GM12878 (cell line): ENCODE data around the gene FAM193A. TPM values are rescaled to one million over a fixed set of nuclear protein-coding genes. Genes with fewer than 3 reads are reported as not detected.

ENCODE experiments used
- CEBPB ChIP-seq, 2 experiments: fragments of 150-350 bp in 1 of 2; IDR thresholded peaks; 2 replicates each; pipeline ENCODE4 v1.6.1; 2012 to 2014; ENCODE audit warnings: low read depth in 2 of 2, low read length in 2 of 2, borderline replicate concordance in 1 of 2, inconsistent platforms in 1 of 2
- DPF2 ChIP-seq: fragments of 450-650 bp; IDR thresholded peaks from 2 replicates; pipeline ENCODE4 v1.6.1; 2017; ENCODE audit warnings: mild to moderate bottlenecking
- EED ChIP-seq: sonication (generic); IDR thresholded peaks from 2 replicates; pipeline ENCODE4 v1.6.1; 2016; ENCODE audit warnings: antibody characterized with exemption, low read depth
- EGR1 ChIP-seq, 2 experiments: IDR thresholded peaks; 1 replicate in 1 of 2; 2 replicates in 1 of 2; pipeline ENCODE4 v1.6.1; 2011 to 2012; ENCODE audit warnings: low read depth in 2 of 2, low read length in 2 of 2, borderline replicate concordance in 1 of 2, mild to moderate bottlenecking in 1 of 2, moderate library complexity in 1 of 2
- ESRRA ChIP-seq: IDR thresholded peaks from 2 replicates; pipeline ENCODE4 v1.6.1; 2012; ENCODE audit warnings: mild to moderate bottlenecking, low read length, improper control_type of control experiment
- FOS ChIP-seq: IDR thresholded peaks from 3 replicates; pipeline ENCODE4 v1.6.1; 2011; ENCODE audit warnings: borderline replicate concordance; ENCODE audit not compliant: insufficient read length; ENCODE audit errors: extremely low read depth
- GABPA ChIP-seq: IDR thresholded peaks from 2 replicates; pipeline ENCODE4 v1.6.1; 2014; ENCODE audit warnings: antibody characterized with exemption, low read depth, mild to moderate bottlenecking, inconsistent platforms
- HCFC1 ChIP-seq: fragments of 150-350 bp; IDR thresholded peaks from 2 replicates; pipeline ENCODE4 v1.6.1; 2014; ENCODE audit warnings: low read length
- KDM1A ChIP-seq: fragments of 200-600 bp; sonication (generic); IDR thresholded peaks from 2 replicates; pipeline ENCODE4 v1.6.1; 2016; ENCODE audit warnings: borderline replicate concordance
- NBN ChIP-seq: fragments of 450-650 bp; IDR thresholded peaks from 2 replicates; pipeline ENCODE4 v1.6.1; 2016
- NFYB ChIP-seq: IDR thresholded peaks from 2 replicates; pipeline ENCODE4 v1.6.1; 2011; ENCODE audit warnings: low read depth, mild to moderate bottlenecking, low read length, improper control_type of control experiment, moderate library complexity; ENCODE audit not compliant: insufficient read depth
- RB1 ChIP-seq: fragments of 450-650 bp; formaldehyde crosslinking; IDR thresholded peaks from 2 replicates; pipeline ENCODE4 v1.6.1; 2017; ENCODE audit warnings: mild to moderate bottlenecking, borderline replicate concordance
- RBBP5 ChIP-seq: fragments of 200-600 bp; sonication (generic); conservative IDR thresholded peaks from 2 replicates; pipeline ENCODE4 v1.6.1; 2016
- TCF7 ChIP-seq: IDR thresholded peaks from 2 replicates; pipeline ENCODE4 v1.6.1; 2014; ENCODE audit warnings: antibody characterized with exemption, borderline replicate concordance
- ZBED1 ChIP-seq: IDR thresholded peaks from 2 replicates; pipeline ENCODE4 v1.6.1; 2016; ENCODE audit warnings: borderline replicate concordance
- ZNF207 ChIP-seq: fragments of 450-650 bp; IDR thresholded peaks from 2 replicates; pipeline ENCODE4 v1.6.1; 2014; ENCODE audit warnings: antibody characterized with exemption, mild to moderate bottlenecking, borderline replicate concordance
- ZNF217 ChIP-seq: fragments of 450-650 bp; IDR thresholded peaks from 2 replicates; pipeline ENCODE4 v1.6.1; 2017; ENCODE audit warnings: antibody characterized with exemption, mild to moderate bottlenecking
- polyA plus RNA-seq, 11 experiments: library from polyadenylated mRNA; depleted of rRNA in 4 of 11; unstranded in 6 of 11; stranded (reverse) in 5 of 11; fragments of >200 nt; fragmentation: Nextera tagmentation in 4 of 11; fragmentation: Illumina TruSeq in 1 of 11; extraction: Ambion mirVana in 4 of 11; extraction: Trizol in 1 of 11; gene quantifications; 1 replicate in 1 of 11; 2 replicates in 10 of 11; pipeline versions ENCODE4 v1.2.1 to v1.2.3, GENCODE V29; 2011 to 2016; ENCODE audit warnings: inconsistent platforms in 2 of 11, missing spikeins in 2 of 11, low read depth in 1 of 11
- total RNA-seq, 4 experiments: library from RNA; depleted of rRNA in 3 of 4; stranded (reverse); fragments of >200 nt in 3 of 4; fragmentation: Illumina TruSeq in 1 of 4; extraction: Trizol in 1 of 4; gene quantifications; 2 replicates each; pipeline versions ENCODE4 v1.2.1 to v1.2.3, GENCODE V29; 2013 to 2021
- TF ChIP-seq, protein P1 (sequence below): fragments of 450-650 bp; IDR thresholded peaks from 2 replicates; pipeline ENCODE4 v1.6.1; 2016; ENCODE audit warnings: mild to moderate bottlenecking
- TF ChIP-seq, protein P2 (sequence below), 3 experiments: IDR thresholded peaks in 2 of 3; conservative IDR thresholded peaks in 1 of 3; 2 replicates each; pipeline ENCODE4 v1.5.1; 2011; ENCODE audit warnings: low read depth in 3 of 3, low read length in 3 of 3, mild to moderate bottlenecking in 3 of 3, control low read depth in 2 of 3, moderate library complexity in 2 of 3, inconsistent platforms in 1 of 3, mixed read lengths in 1 of 3; ENCODE audit not compliant: control insufficient read depth in 2 of 3, insufficient read depth in 1 of 3; ENCODE audit errors: extremely low read depth in 1 of 3
- TF ChIP-seq, protein P3 (sequence below): IDR thresholded peaks from 2 replicates; pipeline ENCODE4 v1.6.1; 2011; ENCODE audit warnings: low read depth, mild to moderate bottlenecking, low read length, moderate library complexity, borderline replicate concordance; ENCODE audit errors: extremely low read depth
- TF ChIP-seq, protein P4 (sequence below): IDR thresholded peaks from 2 replicates; pipeline ENCODE4 v1.6.1; 2011; ENCODE audit warnings: mild to moderate bottlenecking, low read depth, low read length, moderate library complexity; ENCODE audit not compliant: insufficient replicate concordance
- TF ChIP-seq, protein P5 (sequence below): fragments of 450-650 bp; formaldehyde crosslinking; IDR thresholded peaks from 2 replicates; pipeline ENCODE4 v1.4.0; 2022; ENCODE audit warnings: mild to moderate bottlenecking, moderate library complexity

The FAM193A gene
- total and polyA plus RNA-seq, 10 of the 15 experiments (the other 5 are each of a cell fraction or from before 2014, with no cell fraction given) = 0.52 to 23.3 (median 7.4) TPM

DNA sequence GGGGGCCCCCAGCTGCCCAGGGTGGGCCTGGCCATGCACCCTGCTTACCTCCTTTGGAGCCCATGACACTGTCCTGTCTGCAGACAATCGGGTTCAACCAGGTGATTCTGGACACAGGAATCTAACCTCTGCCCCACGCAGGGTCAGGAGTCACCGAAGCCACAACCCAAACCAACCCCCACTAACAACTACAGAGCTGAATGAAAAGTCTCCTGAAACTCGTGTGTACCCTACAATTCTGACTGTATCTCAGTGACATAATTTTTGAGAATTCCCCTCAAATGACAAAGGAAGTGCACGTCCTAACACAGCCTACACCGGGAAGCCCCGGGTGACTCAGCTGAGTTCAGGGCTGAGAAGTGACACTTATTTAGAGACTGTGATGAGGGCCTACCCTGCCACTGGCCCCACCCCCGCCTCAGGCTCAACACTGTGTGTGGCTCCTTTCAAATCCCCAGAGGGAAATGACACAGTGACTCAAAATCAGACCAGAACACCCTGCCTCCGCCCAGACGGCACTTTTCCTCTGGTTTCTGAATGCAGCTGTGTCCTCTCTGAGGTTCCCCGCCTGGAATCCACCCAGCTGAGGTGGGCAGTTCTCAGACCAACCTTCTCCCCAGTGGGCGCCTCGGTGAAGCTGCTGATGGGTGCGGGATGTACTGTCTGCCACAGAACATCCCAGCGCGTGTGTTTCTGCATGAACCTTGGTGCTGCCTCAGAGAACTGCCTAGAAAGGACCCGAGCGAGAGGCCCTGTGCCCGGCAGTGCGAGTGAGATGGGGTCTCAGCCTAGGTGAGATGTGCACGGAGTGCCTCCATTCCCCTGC, 209.7 kb downstream of the FAM193A start (continued):
- TF ChIP-seq, protein P1, sequence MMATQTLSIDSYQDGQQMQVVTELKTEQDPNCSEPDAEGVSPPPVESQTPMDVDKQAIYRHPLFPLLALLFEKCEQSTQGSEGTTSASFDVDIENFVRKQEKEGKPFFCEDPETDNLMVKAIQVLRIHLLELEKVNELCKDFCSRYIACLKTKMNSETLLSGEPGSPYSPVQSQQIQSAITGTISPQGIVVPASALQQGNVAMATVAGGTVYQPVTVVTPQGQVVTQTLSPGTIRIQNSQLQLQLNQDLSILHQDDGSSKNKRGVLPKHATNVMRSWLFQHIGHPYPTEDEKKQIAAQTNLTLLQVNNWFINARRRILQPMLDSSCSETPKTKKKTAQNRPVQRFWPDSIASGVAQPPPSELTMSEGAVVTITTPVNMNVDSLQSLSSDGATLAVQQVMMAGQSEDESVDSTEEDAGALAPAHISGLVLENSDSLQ = peak; percentile 85
- TF ChIP-seq NFYB (peak; percentile 13; the same call in 1 of the 2 replicates), CEBPB (IDR thresholded peaks at IDR 0.05; ENCODE audit: borderline replicate concordance in 1 of 2, low read depth in 2 of 2, low read length in 2 of 2) (peak in 1 of 2 experiments; percentile 98; a peak in 2 of 4 replicates), TCF7 (no peak; the same call in 1 of the 2 replicates), RB1 (no peak), FOS (no peak), EGR1 (IDR thresholded peaks at IDR 0.05; ENCODE audit: borderline replicate concordance in 1 of 2, low read depth in 2 of 2, low read length in 2 of 2) (peak in 1 of 2 experiments; percentile 86; a peak in 2 of 3 replicates), DPF2 (peak; percentile 96), NBN (peak; percentile 99), RBBP5 (no peak), ZBED1 (peak; percentile 98), GABPA (peak; percentile 83), ZNF217 (0 out of 2 replicates have a peak, but pooled peaks have one; percentile 23), EED (peak; percentile 99), ESRRA (peak; percentile 51; the same call in 1 of the 2 replicates), KDM1A (no peak), ZNF207 (peak; percentile 88; the same call in 1 of the 2 replicates), HCFC1 (no peak)
- TF ChIP-seq, protein P2, sequence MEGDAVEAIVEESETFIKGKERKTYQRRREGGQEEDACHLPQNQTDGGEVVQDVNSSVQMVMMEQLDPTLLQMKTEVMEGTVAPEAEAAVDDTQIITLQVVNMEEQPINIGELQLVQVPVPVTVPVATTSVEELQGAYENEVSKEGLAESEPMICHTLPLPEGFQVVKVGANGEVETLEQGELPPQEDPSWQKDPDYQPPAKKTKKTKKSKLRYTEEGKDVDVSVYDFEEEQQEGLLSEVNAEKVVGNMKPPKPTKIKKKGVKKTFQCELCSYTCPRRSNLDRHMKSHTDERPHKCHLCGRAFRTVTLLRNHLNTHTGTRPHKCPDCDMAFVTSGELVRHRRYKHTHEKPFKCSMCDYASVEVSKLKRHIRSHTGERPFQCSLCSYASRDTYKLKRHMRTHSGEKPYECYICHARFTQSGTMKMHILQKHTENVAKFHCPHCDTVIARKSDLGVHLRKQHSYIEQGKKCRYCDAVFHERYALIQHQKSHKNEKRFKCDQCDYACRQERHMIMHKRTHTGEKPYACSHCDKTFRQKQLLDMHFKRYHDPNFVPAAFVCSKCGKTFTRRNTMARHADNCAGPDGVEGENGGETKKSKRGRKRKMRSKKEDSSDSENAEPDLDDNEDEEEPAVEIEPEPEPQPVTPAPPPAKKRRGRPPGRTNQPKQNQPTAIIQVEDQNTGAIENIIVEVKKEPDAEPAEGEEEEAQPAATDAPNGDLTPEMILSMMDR (IDR thresholded peaks at IDR 0.05 in 2 of 3, conservative IDR thresholded peaks at IDR 0.05 in 1 of 3; ENCODE audit: control insufficient read depth in 2 of 3, extremely low read depth in 1 of 3, insufficient read depth in 1 of 3, low read depth in 3 of 3, low read length in 3 of 3) = no peak
- TF ChIP-seq, protein P3, sequence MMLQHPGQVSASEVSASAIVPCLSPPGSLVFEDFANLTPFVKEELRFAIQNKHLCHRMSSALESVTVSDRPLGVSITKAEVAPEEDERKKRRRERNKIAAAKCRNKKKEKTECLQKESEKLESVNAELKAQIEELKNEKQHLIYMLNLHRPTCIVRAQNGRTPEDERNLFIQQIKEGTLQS = no peak
- TF ChIP-seq, protein P4, sequence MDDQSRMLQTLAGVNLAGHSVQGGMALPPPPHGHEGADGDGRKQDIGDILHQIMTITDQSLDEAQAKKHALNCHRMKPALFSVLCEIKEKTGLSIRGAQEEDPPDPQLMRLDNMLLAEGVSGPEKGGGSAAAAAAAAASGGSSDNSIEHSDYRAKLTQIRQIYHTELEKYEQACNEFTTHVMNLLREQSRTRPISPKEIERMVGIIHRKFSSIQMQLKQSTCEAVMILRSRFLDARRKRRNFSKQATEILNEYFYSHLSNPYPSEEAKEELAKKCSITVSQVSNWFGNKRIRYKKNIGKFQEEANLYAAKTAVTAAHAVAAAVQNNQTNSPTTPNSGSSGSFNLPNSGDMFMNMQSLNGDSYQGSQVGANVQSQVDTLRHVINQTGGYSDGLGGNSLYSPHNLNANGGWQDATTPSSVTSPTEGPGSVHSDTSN = peak; percentile 20
- TF ChIP-seq, protein P5, sequence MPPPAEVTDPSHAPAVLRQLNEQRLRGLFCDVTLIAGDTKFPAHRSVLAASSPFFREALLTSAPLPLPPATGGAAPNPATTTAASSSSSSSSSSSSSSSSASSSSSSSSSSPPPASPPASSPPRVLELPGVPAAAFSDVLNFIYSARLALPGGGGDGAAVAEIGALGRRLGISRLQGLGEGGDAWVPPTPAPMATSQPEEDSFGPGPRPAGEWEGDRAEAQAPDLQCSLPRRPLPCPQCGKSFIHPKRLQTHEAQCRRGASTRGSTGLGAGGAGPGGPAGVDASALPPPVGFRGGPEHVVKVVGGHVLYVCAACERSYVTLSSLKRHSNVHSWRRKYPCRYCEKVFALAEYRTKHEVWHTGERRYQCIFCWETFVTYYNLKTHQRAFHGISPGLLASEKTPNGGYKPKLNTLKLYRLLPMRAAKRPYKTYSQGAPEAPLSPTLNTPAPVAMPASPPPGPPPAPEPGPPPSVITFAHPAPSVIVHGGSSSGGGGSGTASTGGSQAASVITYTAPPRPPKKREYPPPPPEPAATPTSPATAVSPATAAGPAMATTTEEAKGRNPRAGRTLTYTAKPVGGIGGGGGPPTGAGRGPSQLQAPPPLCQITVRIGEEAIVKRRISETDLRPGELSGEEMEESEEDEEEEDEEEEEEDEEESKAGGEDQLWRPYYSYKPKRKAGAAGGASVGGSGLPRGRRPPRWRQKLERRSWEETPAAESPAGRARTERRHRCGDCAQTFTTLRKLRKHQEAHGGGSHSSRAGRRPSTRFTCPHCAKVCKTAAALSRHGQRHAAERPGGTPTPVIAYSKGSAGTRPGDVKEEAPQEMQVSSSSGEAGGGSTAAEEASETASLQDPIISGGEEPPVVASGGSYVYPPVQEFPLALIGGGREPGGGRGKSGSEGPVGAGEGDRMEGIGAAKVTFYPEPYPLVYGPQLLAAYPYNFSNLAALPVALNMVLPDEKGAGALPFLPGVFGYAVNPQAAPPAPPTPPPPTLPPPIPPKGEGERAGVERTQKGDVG = no peak
